ENCODE measurements around the gene TPSG1. TPM values are rescaled to one million over a fixed set of nuclear protein-coding genes. Genes with fewer than 3 reads are reported as not detected.

The TPSG1 gene
- total and polyA plus RNA-seq, 2 experiments from 2014 or later = not detected

GRCh38 chr16:1172651-1173050, 52.4 kb downstream of the TPSG1 start:
- in situ Hi-C loops (cut with MboI) = no loop called here
- no peak for DNase-seq
- Histone ChIP-seq H3K36me3 (ENCODE audit: low read depth) (no peaks in the 10 kb centered on the region), H4K20me1 (ENCODE audit: insufficient read depth) (no peaks in the 10 kb centered on the region), H3K4me2 (ENCODE audit: unreplicated experiment) (no peak overlapping the region), H3K4me3 (no peak overlapping the region), H3K9ac (no peak overlapping the region), H3F3A (ENCODE audit: insufficient read depth) (no peaks in the 10 kb centered on the region), H3K9me2 (ENCODE audit: insufficient read depth) (no peaks in the 10 kb centered on the region), H3K79me2 (ENCODE audit: insufficient read depth) (no peaks in the 10 kb centered on the region), H3K27me3 (replicated peaks; ENCODE audit: insufficient read depth) (no peaks in the 10 kb centered on the region; the same call in 1 of the 2 replicates), H3K27ac (no peak overlapping the region), H3K4me1 (ENCODE audit: insufficient read depth) (no peaks in the 10 kb centered on the region), H2AFZ (no peak overlapping the region), H3K9me3 (ENCODE audit: low read depth) (no peaks in the 10 kb centered on the region)
- TF ChIP-seq EZH2phosphoT487 (IDR thresholded peaks at IDR 0.05; ENCODE audit: insufficient read depth, low read depth) (no peak), EZH2 (IDR thresholded peaks at IDR 0.05; ENCODE audit: insufficient read depth, poor library complexity, severe bottlenecking) (no peak)
- WGBS, 2 experiments (ENCODE audit: low coverage in 1 of 2, low lambda C conversion rate in 2 of 2, missing lambda C conversion rate in 2 of 2) = 49 to 63% methylated on average over 11 to 12 of the region's 13 CpGs

- TF ChIP-seq EZH2 (IDR thresholded peaks at IDR 0.05; ENCODE audit: insufficient read depth, poor library complexity, severe bottlenecking) (no peak), EZH2phosphoT487 (IDR thresholded peaks at IDR 0.05; ENCODE audit: insufficient read depth, low read depth) (no peak)
- no peak for DNase-seq
- in situ Hi-C loops (cut with MboI) = no loop called here
- no peak overlapping the region for H2AFZ ChIP-seq
- no peaks in the 10 kb centered on the region; the same call in 1 of the 2 replicates for H3K27me3 ChIP-seq (replicated peaks; ENCODE audit: insufficient read depth)
- H3K4me2 ChIP-seq (ENCODE audit: unreplicated experiment) = no peak overlapping the region
- no peaks in the 10 kb centered on the region for H3K9me2 ChIP-seq (ENCODE audit: insufficient read depth)
- H3K9me3 ChIP-seq (ENCODE audit: low read depth) = no peaks in the 10 kb centered on the region
- no peak overlapping the region for H3K4me3 ChIP-seq
- no peaks in the 10 kb centered on the region for H3K36me3 ChIP-seq (ENCODE audit: low read depth)
- no peaks in the 10 kb centered on the region for H3K4me1 ChIP-seq (ENCODE audit: insufficient read depth)
- no peaks in the 10 kb centered on the region for H4K20me1 ChIP-seq (ENCODE audit: insufficient read depth)
- no peaks in the 10 kb centered on the region for H3F3A ChIP-seq (ENCODE audit: insufficient read depth)
- no peaks in the 10 kb centered on the region for H3K79me2 ChIP-seq (ENCODE audit: insufficient read depth)
- 64 to 71% methylated on average over 26 to 29 of the region's 36 CpGs for WGBS, 2 experiments (ENCODE audit: low coverage in 1 of 2, low lambda C conversion rate in 2 of 2, missing lambda C conversion rate in 2 of 2)
- no peak overlapping the region for H3K9ac ChIP-seq
- no peak overlapping the region for H3K27ac ChIP-seq
Observed at GRCh38 chr16:1171854-1172428, 53.1 kb downstream of the TPSG1 start.

Other genes with a start within 250 kb of the TPSG1 start
- gene SOX8, start 243.5 kb downstream of the TPSG1 start, total RNA-seq (2014; rRNA removed; shearing (Covaris generic)) = 0.43 and 0.89 TPM in 2 replicates
- 0.08 and 0.15 TPM in 2 replicates for gene SOX8, start 243.5 kb downstream of the TPSG1 start, polyA plus RNA-seq (2016; fragmentation: Nextera tagmentation; extraction: Ambion mirVana)
- gene SSTR5, start 152.5 kb downstream of the TPSG1 start, total RNA-seq (2014; rRNA removed; shearing (Covaris generic)) = not detected in 2 replicates
- not detected in 2 replicates for gene SSTR5, start 152.5 kb downstream of the TPSG1 start, polyA plus RNA-seq (2016; fragmentation: Nextera tagmentation; extraction: Ambion mirVana)
- gene C1QTNF8, start 129.0 kb downstream of the TPSG1 start, total RNA-seq (2014; rRNA removed; shearing (Covaris generic)) = not detected in 2 replicates
- not detected in 2 replicates for gene C1QTNF8, start 129.0 kb downstream of the TPSG1 start, polyA plus RNA-seq (2016; fragmentation: Nextera tagmentation; extraction: Ambion mirVana)
- gene CACNA1H, start 72.2 kb downstream of the TPSG1 start, total RNA-seq (2014; rRNA removed; shearing (Covaris generic)) = 0.11 TPM in 1 of 2 replicates, not detected in the other
- gene CACNA1H, start 72.2 kb downstream of the TPSG1 start, polyA plus RNA-seq (2016; fragmentation: Nextera tagmentation; extraction: Ambion mirVana) = not detected in 2 replicates
- gene TPSB2, start 4.9 kb upstream of the TPSG1 start, total RNA-seq (2014; rRNA removed; shearing (Covaris generic)) = not detected in 2 replicates
- gene TPSB2, start 4.9 kb upstream of the TPSG1 start, polyA plus RNA-seq (2016; fragmentation: Nextera tagmentation; extraction: Ambion mirVana) = not detected in 2 replicates
- not detected in 2 replicates for gene TPSAB1, start 15.4 kb upstream of the TPSG1 start, total RNA-seq (2014; rRNA removed; shearing (Covaris generic))
- not detected in 2 replicates for gene TPSAB1, start 15.4 kb upstream of the TPSG1 start, polyA plus RNA-seq (2016; fragmentation: Nextera tagmentation; extraction: Ambion mirVana)
- gene TPSD1, start 30.8 kb upstream of the TPSG1 start, total RNA-seq (2014; rRNA removed; shearing (Covaris generic)) = not detected in 2 replicates
- gene TPSD1, start 30.8 kb upstream of the TPSG1 start, polyA plus RNA-seq (2016; fragmentation: Nextera tagmentation; extraction: Ambion mirVana) = not detected in 2 replicates
- gene UBE2I, start 84.4 kb upstream of the TPSG1 start, total RNA-seq (2014; rRNA removed; shearing (Covaris generic)) = 46.5 and 77.7 TPM in 2 replicates
- gene UBE2I, start 84.4 kb upstream of the TPSG1 start, polyA plus RNA-seq (2016; fragmentation: Nextera tagmentation; extraction: Ambion mirVana) = 133 and 134 TPM in 2 replicates
- 0.13 and 0.86 TPM in 2 replicates for gene BAIAP3, start 108.4 kb upstream of the TPSG1 start, total RNA-seq (2014; rRNA removed; shearing (Covaris generic))
- gene BAIAP3, start 108.4 kb upstream of the TPSG1 start, polyA plus RNA-seq (2016; fragmentation: Nextera tagmentation; extraction: Ambion mirVana) = 0.23 and 0.24 TPM in 2 replicates
- 88.0 and 110 TPM in 2 replicates for gene TSR3, start 126.6 kb upstream of the TPSG1 start, total RNA-seq (2014; rRNA removed; shearing (Covaris generic))
- 105 and 106 TPM in 2 replicates for gene TSR3, start 126.6 kb upstream of the TPSG1 start, polyA plus RNA-seq (2016; fragmentation: Nextera tagmentation; extraction: Ambion mirVana)
- 52.4 and 85.8 TPM in 2 replicates for gene GNPTG, start 126.7 kb upstream of the TPSG1 start, total RNA-seq (2014; rRNA removed; shearing (Covaris generic))
- gene GNPTG, start 126.7 kb upstream of the TPSG1 start, polyA plus RNA-seq (2016; fragmentation: Nextera tagmentation; extraction: Ambion mirVana) = 99.9 and 109 TPM in 2 replicates
- gene UNKL, start 189.4 kb upstream of the TPSG1 start, total RNA-seq (2014; rRNA removed; shearing (Covaris generic)) = 13.0 and 15.3 TPM in 2 replicates
- 6.1 and 8.2 TPM in 2 replicates for gene UNKL, start 189.4 kb upstream of the TPSG1 start, polyA plus RNA-seq (2016; fragmentation: Nextera tagmentation; extraction: Ambion mirVana)
- gene UQCC4, start 195.5 kb upstream of the TPSG1 start, total RNA-seq (2014; rRNA removed; shearing (Covaris generic)) = 11.3 and 19.5 TPM in 2 replicates
- 26.0 and 27.1 TPM in 2 replicates for gene UQCC4, start 195.5 kb upstream of the TPSG1 start, polyA plus RNA-seq (2016; fragmentation: Nextera tagmentation; extraction: Ambion mirVana)
- not detected in 2 replicates for gene PERCC1, start 205.8 kb upstream of the TPSG1 start, total RNA-seq (2014; rRNA removed; shearing (Covaris generic))
- gene PERCC1, start 205.8 kb upstream of the TPSG1 start, polyA plus RNA-seq (2016; fragmentation: Nextera tagmentation; extraction: Ambion mirVana) = not detected in 2 replicates
- not detected in 2 replicates for gene CCDC154, start 219.3 kb upstream of the TPSG1 start, total RNA-seq (2014; rRNA removed; shearing (Covaris generic))
- gene CCDC154, start 219.3 kb upstream of the TPSG1 start, polyA plus RNA-seq (2016; fragmentation: Nextera tagmentation; extraction: Ambion mirVana) = 0.09 and 0.18 TPM in 2 replicates
- gene CLCN7, start 249.8 kb upstream of the TPSG1 start, total RNA-seq (2014; rRNA removed; shearing (Covaris generic)) = 37.3 and 39.3 TPM in 2 replicates
- 31.7 and 33.6 TPM in 2 replicates for gene CLCN7, start 249.8 kb upstream of the TPSG1 start, polyA plus RNA-seq (2016; fragmentation: Nextera tagmentation; extraction: Ambion mirVana)

Data from GM23248 (cell line).